Upper lobe of left lung (tissue), 6 donors: Measurements from ENCODE around the gene CXCL14. TPM values are rescaled to one million over a fixed set of nuclear protein-coding genes. Genes with fewer than 3 reads are reported as not detected.

Experiments
- ATAC-seq, 2 donors: fragments of 200-7000 bp; cut with Tn5 transposase; one replicate each; pipeline ENCODE4 v1.9.1; 2022; ENCODE audit warnings: mild to moderate bottlenecking in 2 of 2, moderate library complexity in 2 of 2; ENCODE audit not compliant: low FRiP score in 2 of 2
- DNase-seq, 2 donors: peaks; one replicate each; pipeline ENCODE4 v3.0.0-alpha.2; 2019 to 2020
- H3K27ac ChIP-seq, 4 donors: fragments of 200-600 bp; sonication (generic); one replicate each; pipeline ENCODE4 v1.5.1; 2016 to 2019
- H3K27me3 ChIP-seq, 4 donors: fragments of 200-600 bp; sonication (generic); one replicate each; pipeline ENCODE4 v1.5.1; 2017 to 2019
- H3K36me3 ChIP-seq, 4 donors: fragments of 200-600 bp; sonication (generic); one replicate each; pipeline ENCODE4 v1.5.1; 2016 to 2019
- H3K4me1 ChIP-seq, 4 donors: fragments of 200-600 bp; sonication (generic); one replicate each; pipeline ENCODE4 v1.5.1; 2018 to 2019
- H3K4me3 ChIP-seq, 4 donors: fragments of 200-600 bp; sonication (generic); one replicate each; pipeline ENCODE4 v1.5.1; 2017 to 2019; ENCODE audit warnings: mild to moderate bottlenecking in 2 of 4, moderate library complexity in 1 of 4
- H3K9me3 ChIP-seq, 4 donors: fragments of 200-600 bp; sonication (generic); one replicate each; pipeline ENCODE4 v1.5.1; 2018 to 2019
- EP300 ChIP-seq, 4 donors: sonication (generic); formaldehyde crosslinking; IDR thresholded peaks; one replicate each; pipeline ENCODE4 v1.5.1; 2017; ENCODE audit warnings: antibody characterized with exemption in 4 of 4, control low read depth in 2 of 4
- POLR2A ChIP-seq, 4 donors: fragments of 450-650 bp; IDR thresholded peaks; one replicate each; pipeline ENCODE4 v1.5.1; 2016 to 2017; ENCODE audit warnings: antibody characterized with exemption in 4 of 4, mild to moderate bottlenecking in 2 of 4
- POLR2AphosphoS5 ChIP-seq, 2 donors: sonication (generic); formaldehyde crosslinking; IDR thresholded peaks; one replicate each; pipeline ENCODE4 v1.5.1; 2017; ENCODE audit warnings: antibody characterized with exemption in 2 of 2
- WGBS, 2 donors: methylation state at CpG; one replicate each; pipeline ENCODE4 v1.1.5; 2017 to 2018; 5-methylcytosine and 5-hydroxymethylcytosine counted together
- total RNA-seq, 6 donors: library from RNA; depleted of rRNA in 4 of 6; stranded (reverse); fragments of >200 nt in 4 of 6; gene quantifications; one replicate each; pipeline versions ENCODE4 v1.1.0 to v1.2.1, GENCODE V29; 2016 to 2021
- TF ChIP-seq, protein P1 (sequence below), 6 experiments: fragments of 450-650 bp in 4 of 6; fragments of 200-600 bp in 2 of 6; sonication (generic) in 2 of 6; IDR thresholded peaks; one replicate each; pipeline ENCODE4 v1.5.1; 2016 to 2019; ENCODE audit warnings: antibody characterized with exemption in 6 of 6
- donor health status: DM: no; HTN: no; CAD: no; lungs with moderate emphysema.
- donor health status: DM: no; HTN: yes; CAD: no; lungs with severe emphysema.

CXCL14 gene
- total RNA-seq, 6 donors from 2014 or later, result 0.15 to 5.5 (median 2.4) TPM; not detected in 2

DNA sequence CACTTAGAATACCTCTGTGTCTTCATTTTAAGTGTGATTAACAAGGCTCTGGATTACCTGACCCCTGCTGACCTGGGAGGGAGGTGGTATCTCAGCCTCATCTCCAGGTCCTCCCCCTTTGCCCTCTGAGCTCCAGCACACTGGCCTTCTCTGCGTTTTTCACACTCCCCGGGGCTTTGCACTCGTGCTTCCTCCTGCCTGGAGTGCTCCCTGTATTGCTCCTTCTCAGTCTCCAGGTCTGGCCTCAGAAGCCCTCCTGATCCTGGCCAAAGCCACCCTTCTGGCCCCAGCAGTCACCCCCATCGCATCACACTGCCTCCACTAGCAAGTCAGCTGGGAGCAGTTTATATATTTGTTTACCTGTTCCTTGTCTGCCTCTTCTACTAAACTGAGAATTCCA, 29.4 kb downstream of the CXCL14 start:
- Histone ChIP-seq H3K4me1 (peaks cover 0 to 7% (median 4%) of the 10 kb centered on the region in 4 donors), H3K9me3 (no peaks in the 10 kb centered on the region), H3K27me3 (peaks cover 0 to 13% (median 2%) of the 10 kb centered on the region in 4 donors), H3K4me3 (no peak overlapping the region), H3K36me3 (no peaks in the 10 kb centered on the region), H3K27ac (no peak overlapping the region)
- DNase-seq (no peak), ATAC-seq (no peak)
- TF ChIP-seq, protein P1, sequence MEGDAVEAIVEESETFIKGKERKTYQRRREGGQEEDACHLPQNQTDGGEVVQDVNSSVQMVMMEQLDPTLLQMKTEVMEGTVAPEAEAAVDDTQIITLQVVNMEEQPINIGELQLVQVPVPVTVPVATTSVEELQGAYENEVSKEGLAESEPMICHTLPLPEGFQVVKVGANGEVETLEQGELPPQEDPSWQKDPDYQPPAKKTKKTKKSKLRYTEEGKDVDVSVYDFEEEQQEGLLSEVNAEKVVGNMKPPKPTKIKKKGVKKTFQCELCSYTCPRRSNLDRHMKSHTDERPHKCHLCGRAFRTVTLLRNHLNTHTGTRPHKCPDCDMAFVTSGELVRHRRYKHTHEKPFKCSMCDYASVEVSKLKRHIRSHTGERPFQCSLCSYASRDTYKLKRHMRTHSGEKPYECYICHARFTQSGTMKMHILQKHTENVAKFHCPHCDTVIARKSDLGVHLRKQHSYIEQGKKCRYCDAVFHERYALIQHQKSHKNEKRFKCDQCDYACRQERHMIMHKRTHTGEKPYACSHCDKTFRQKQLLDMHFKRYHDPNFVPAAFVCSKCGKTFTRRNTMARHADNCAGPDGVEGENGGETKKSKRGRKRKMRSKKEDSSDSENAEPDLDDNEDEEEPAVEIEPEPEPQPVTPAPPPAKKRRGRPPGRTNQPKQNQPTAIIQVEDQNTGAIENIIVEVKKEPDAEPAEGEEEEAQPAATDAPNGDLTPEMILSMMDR (IDR thresholded peaks at IDR 0.05), result no peak
- no peak for TF ChIP-seq POLR2A (IDR thresholded peaks at IDR 0.05)
- no peak for TF ChIP-seq EP300 (IDR thresholded peaks at IDR 0.05)
- no peak for TF ChIP-seq POLR2AphosphoS5 (IDR thresholded peaks at IDR 0.05)
- 23 to 47% methylated on average over 4 of the region's 4 CpGs for WGBS, 2 donors

DNA sequence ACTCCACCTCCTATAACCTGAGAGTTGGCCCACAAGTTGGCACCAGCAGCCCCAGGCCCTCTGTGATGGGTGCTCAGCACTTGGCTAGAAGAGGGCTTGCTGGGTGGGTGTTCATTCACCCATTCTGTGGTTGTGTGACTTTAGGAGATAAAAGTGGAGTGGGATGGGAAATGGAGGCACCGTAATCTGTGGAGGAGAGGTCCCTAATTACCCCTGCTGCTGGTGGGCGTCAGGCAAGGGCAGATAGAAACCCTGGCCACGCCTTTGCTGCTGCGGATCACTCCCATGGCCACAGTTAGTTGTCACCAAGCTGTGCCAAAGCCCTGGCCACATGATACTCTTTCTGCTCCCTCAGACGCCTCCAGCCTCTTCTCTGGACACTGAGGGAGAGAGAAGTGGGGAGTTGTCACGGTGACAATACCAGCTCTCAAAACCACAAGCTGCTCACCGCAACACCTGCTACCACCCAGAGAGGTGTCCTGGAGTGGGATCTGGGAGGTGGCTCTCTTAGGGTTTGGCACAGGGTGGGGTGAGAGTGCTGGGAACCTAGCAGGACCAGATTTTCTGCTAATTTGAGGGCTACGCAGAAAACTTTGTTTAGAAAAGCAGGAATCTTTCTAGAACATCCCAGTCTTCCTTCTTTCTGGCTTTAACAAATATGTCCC, 31.1 kb downstream of the CXCL14 start:
- no peak for TF ChIP-seq POLR2A (IDR thresholded peaks at IDR 0.05)
- no peak for TF ChIP-seq POLR2AphosphoS5 (IDR thresholded peaks at IDR 0.05)
- TF ChIP-seq, protein P1 (IDR thresholded peaks at IDR 0.05), result no peak
- no peak for TF ChIP-seq EP300 (IDR thresholded peaks at IDR 0.05)
- ATAC-seq, result no peak

DNA sequence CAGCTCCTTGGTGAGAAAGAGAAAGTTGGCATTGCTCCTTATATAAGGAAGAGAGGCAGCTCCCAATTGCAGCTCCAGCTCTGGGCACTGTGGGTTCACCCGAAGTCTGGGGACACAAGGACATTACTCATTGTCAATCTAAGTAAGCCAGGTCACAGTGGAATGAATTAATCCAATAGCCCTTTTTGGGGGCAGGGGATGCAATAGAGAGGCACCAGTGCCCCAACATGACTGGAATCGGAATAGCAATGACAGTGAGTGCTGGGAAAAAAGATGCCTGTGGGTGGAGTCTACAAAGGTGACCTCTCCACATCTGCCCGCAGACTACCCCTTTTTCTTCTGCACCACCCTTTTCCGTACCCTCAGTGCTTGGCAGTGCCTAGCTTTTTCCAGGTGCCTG, 31.9 kb downstream of the CXCL14 start:
- ATAC-seq (no peak), DNase-seq (no peak)
- Histone ChIP-seq H3K27ac (no peak overlapping the region), H3K9me3 (no peaks in the 10 kb centered on the region), H3K36me3 (no peaks in the 10 kb centered on the region), H3K4me3 (no peak overlapping the region), H3K4me1 (peaks cover 8 to 21% (median 17%) of the 10 kb centered on the region in 4 donors), H3K27me3 (peaks cover 0 to 31% (median 14%) of the 10 kb centered on the region in 4 donors)
- 45 to 55% methylated on average over 4 of the region's 4 CpGs for WGBS, 2 donors
- TF ChIP-seq EP300 (IDR thresholded peaks at IDR 0.05) (no peak), POLR2A (IDR thresholded peaks at IDR 0.05) (no peak), POLR2AphosphoS5 (IDR thresholded peaks at IDR 0.05) (no peak)
- TF ChIP-seq, protein P1 (IDR thresholded peaks at IDR 0.05), result no peak

More for the DNA sequence above, 31.1 kb downstream of the CXCL14 start:
- H3K27ac ChIP-seq, result no peak overlapping the region
- H3K36me3 ChIP-seq, result no peaks in the 10 kb centered on the region
- H3K27me3 ChIP-seq, result peaks cover 0 to 28% (median 12%) of the 10 kb centered on the region in 4 donors
- no peak for DNase-seq
- no peak overlapping the region for H3K4me3 ChIP-seq
- 44 to 58% methylated on average over 6 to 8 of the region's 8 CpGs for WGBS, 2 donors
- H3K4me1 ChIP-seq, result peaks cover 8 to 21% (median 17%) of the 10 kb centered on the region in 4 donors
- no peaks in the 10 kb centered on the region for H3K9me3 ChIP-seq

DNA sequence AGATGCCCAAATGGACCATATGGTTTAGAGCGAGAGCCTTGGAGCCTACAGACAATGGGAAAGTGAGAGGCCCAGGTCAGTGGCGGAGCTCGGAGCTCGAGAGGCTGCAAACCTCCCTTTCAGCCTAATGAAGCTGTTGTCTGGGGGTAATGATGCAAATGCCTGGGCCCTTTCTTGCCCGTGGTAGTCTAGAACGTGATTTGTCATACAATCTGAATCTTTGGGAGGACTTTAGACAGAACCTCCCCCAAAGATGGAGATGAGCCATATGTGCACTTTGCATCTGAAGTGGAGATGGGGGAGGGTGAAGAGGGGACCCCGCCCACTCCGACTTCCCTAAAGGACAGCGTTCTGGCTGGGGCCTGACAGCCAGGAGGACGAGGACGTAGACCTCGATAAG, 32.7 kb downstream of the CXCL14 start:
- ATAC-seq, result no peak
- Histone ChIP-seq H3K4me1 (peaks cover 8 to 21% (median 17%) of the 10 kb centered on the region in 4 donors), H3K4me3 (no peak overlapping the region), H3K36me3 (no peaks in the 10 kb centered on the region), H3K27ac (no peak overlapping the region), H3K27me3 (peaks cover 0 to 33% (median 14%) of the 10 kb centered on the region in 4 donors), H3K9me3 (no peaks in the 10 kb centered on the region)
- WGBS, 2 donors, result 71% methylated on average over 12 of the region's 12 CpGs
- DNase-seq, result no peak
- TF ChIP-seq POLR2AphosphoS5 (IDR thresholded peaks at IDR 0.05) (no peak), EP300 (IDR thresholded peaks at IDR 0.05) (no peak), POLR2A (IDR thresholded peaks at IDR 0.05) (no peak)
- TF ChIP-seq, protein P1 (IDR thresholded peaks at IDR 0.05), result no peak

DNA sequence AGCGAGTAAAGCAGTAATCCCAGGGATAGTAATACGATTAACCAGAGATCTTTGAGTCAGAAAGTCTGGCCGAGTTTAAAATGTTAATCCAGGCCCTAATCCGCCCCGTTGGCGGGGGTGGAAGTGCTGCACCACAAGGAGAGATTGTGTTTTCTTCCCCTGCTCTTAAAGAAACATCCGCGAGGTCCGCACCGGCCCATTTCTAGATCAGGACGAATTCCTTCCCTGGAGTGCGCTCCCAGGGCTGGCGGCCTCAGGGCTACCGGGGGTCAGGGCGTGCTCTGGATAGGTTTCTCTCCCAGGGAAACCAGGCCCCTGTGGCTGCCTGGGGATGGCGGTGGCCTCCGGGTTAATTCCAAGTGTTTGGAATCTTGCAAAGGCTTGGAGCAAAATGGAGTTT, 33.7 kb downstream of the CXCL14 start:
- ATAC-seq (no peak), DNase-seq (no peak)
- H3K27ac ChIP-seq, result no peak overlapping the region
- H3K4me3 ChIP-seq, result no peak overlapping the region
- no peak for TF ChIP-seq POLR2A (IDR thresholded peaks at IDR 0.05)
- TF ChIP-seq, protein P1 (IDR thresholded peaks at IDR 0.05), result no peak
- TF ChIP-seq POLR2AphosphoS5 (IDR thresholded peaks at IDR 0.05), result no peak
- TF ChIP-seq EP300 (IDR thresholded peaks at IDR 0.05), result no peak
- peaks cover 0 to 35% (median 14%) of the 10 kb centered on the region in 4 donors for H3K27me3 ChIP-seq
- WGBS, 2 donors, result 48 to 55% methylated on average over 7 to 17 of the region's 17 CpGs
- H3K36me3 ChIP-seq, result no peaks in the 10 kb centered on the region
- H3K4me1 ChIP-seq, result peaks cover 8 to 21% (median 17%) of the 10 kb centered on the region in 4 donors
- no peaks in the 10 kb centered on the region for H3K9me3 ChIP-seq
